ENCODE measurements around the gene NKX2-3.
A peak's percentile ranks its signal among the peaks of the same experiment; 100 is the strongest.

Gene NKX2-3

DNA sequence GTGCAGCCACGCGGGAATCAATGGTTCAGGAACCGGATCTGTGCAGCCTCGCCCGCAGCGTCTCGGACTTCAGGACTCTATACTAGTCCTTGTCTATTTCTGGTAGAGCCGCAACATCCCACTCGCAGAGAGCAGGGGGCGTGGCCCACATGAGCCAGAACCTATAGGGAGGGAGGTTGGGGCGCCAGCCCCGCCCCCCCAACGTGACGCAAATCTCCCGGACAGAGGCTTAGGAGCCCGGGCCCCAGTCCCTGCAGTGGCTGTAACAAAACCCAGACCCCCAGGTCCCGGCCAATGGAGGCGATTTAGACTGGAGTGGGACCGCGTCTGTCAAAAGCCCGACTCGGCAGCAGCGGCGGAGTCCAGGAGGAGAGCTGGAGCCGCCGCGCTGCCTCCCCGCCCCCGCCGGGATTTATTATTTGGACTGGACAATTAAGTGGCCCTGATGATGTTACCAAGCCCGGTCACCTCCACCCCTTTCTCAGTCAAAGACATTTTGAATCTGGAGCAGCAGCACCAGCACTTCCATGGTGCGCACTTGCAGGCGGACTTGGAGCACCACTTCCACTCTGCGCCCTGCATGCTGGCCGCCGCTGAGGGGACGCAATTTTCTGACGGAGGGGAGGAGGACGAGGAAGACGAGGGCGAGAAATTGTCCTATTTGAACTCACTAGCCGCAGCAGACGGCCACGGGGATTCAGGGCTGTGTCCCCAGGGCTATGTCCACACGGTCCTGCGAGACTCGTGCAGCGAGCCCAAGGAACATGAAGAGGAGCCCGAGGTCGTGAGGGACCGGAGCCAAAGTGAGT lies at the start of gene NKX2-3:
Gene NKX2-3, plus strand, starts transcription at position 256 of the 809 bp plus-strand sequence. Its CDS starts 190 bp downstream, at position 446.
- peak; percentile 84 for DNase-seq

DNA sequence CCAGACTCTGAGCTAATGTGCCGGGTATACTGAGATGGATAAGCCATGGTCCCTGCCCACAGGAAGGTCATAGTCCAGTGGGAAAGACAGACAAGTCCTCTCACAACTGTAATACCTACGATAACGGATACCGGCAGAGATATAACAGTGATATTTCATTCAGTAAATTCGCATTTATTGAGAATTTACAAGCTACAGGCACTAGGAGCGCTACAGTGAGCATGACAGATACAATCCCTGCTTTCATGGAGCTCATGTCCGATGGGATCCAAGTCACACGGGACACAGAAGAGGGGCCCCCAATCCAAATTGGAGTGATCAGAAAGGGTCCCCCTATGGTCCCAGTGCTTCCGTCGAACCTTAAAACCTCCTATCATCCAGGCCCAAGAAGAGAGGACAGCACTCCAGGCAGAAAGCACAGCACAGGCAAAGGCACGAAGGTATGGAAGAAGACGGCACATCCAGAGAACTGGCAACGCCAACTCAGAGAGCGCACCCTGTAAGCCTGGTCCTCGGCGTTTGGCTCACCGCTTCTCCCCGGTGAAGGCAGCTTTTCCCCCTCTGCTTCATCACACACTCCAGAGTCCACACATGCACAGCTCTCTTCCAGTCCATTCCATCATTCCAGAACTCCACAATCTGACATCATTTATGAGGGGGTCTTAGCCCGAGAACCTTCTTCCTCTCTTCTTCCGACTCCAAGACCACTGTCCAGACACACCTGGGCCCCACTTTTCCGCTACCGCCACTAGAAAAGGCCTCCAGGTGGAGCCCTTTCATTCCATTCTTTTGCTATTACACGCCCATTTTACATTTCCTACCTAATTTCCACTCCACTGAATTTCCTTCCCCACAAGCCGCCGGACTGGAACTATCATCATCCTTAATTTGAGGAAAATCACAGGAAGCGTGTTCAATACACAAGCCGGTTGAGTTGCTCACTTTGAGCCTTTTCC lies 47.8 kb upstream of the NKX2-3 start:
- DNase-seq: no peak

DNA sequence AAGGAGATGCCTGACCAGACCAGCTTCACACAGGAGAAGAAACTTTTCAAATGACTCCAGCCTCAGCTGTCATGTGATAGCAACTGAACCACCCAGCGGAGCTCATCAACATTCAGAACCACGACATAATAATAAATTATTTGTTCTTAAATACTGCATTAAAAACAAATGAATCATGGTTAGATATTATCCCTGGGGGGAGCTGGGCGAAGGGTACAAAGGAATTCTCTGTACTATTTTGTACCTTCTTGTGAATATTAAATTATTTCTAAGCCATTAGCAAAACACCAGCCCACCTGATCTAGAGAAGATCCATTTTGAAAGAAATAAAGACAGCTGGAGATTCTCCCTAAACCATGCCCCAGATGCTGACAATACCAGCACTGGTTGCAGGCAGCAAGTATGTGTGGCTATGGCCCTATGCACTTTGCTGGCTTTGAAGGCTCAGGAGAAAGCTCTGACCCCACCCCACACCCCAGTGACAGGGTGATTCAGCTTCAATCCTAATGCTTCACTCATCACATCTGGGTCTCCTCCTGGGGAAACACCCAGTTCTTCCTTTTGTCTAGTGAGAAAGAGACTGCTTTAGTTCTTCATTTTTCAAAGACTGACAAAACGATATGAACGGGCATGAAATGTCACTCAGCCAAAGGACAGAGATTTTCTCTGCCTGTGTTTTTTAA lies 45.5 kb upstream of the NKX2-3 start:
- DNase-seq: no peak

DNA sequence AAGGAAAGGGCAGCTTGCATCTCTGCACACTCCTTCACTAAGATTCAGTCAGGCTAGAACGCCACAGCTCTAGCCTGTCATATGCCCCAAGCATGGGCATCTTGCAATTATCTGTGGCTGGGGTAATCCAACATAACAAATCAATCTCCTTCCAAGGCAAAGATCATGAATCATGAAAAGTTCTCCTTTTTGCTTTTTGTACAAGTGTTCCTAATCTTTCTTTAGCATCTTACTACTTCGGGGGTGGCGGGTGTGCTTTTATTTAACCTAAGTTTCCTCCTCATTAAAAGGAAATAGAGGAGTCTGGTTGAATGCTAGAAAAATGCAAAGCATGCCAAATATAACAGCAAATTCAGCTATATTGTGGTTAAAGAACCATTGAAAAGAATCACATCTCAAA lies 43.5 kb upstream of the NKX2-3 start:
- no peak for DNase-seq

DNA sequence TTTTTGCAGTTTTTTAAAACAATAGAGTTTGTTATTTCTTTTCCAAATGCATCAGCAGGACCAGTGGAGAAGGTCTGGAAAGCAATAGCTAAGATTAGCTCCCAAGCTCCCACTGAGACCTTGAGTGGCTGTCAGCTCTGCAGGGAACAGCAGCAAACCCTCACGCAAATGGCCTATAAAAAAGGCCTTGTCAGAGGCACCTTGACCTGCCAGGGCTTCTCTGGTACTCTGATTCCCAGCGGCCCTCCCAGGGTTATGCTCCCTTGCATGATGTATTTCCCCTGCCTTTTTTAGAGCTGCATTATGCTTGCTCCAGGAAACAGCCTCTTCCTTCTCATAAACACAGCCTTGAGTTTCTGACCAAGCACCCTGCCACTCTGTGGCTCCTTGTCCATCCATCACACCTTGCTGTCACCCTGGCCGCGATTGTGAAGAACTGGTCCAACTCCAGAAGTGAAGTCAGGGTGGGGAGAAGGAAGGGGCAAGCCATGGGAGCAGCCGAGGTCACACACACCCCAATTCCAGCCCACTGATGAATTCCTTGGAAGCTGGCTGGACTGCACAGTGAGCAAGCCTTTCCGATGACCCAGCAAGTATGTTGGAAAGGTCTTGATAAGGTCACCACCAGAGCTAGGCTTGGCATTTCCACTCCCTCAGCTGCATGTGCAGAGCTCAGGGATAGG lies 35.3 kb upstream of the NKX2-3 start:
- DNase-seq: no peak

DNA sequence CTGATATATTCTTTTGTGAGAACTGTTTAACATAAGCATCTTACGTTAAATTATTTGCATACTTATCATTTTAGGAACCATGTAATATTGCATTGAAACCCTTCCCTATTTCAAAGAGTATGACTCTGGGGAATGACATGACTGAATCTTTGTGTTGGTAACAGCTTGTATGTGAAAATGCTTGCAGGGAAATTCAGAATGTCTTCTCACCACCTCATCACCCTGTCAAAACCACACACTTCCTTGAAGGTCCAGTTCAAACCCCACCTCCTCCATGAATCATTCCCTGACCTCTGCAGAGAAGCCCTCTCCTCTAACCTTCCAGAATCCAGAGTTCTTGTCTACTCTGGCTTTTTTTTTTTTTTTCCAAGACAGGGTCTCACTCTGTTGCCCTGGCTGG lies 26.3 kb upstream of the NKX2-3 start:
- DNase-seq: no peak

DNA sequence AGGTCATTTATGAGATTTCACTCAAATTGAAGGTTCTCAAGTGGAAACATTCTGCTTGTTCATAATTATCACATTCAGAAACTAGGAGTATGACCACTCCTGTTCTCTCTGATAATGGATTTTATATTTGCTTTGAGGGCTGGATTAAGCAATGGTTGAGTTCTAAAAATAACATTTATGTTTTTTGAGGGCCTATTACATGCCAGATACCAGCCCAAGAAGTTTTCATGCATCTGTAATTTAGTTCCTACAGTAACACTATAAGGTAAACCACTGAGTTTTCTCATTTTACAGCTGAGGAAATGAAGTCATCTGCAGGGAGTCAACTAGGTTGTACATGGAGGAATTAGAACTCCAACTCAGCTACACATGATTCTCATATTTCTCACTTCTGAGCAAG lies 25.5 kb upstream of the NKX2-3 start:
- DNase-seq: no peak

DNA sequence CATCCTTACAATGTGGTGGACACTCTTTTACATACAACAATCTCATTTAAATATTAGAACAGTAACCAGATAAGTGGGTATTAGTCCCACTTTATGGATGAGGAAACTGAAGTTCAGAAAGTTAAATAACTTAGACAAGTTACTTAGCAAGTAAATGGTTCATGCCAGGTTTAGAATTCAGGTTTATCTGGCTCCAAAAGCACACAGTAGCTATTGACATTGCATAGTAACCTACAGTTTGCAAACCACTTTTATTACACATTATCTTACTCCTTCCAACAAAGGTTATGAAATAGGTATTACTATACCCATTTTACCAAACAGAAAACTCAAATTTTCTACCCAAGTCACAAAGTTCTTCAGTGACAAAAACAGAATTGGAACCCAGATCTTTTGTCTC lies 19.7 kb upstream of the NKX2-3 start:
- DNase-seq: no peak

DNA sequence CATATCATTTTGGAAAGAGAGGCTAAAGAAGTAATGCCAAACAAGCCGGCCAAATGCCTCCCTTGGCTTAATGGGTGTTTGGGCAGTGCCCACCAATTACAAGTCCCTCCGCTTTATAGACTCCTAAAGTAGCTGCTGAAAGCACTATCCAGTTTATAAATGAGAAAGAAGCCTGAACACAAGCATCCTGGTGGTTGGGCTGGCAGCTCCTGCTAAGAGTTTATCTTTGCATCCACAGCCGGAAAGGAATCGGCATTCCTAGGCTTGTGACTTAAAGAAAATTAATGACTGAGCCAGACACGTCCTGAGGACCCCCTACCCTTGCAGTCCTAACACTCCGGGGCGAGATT lies 13.1 kb upstream of the NKX2-3 start:
- no peak for DNase-seq

DNA sequence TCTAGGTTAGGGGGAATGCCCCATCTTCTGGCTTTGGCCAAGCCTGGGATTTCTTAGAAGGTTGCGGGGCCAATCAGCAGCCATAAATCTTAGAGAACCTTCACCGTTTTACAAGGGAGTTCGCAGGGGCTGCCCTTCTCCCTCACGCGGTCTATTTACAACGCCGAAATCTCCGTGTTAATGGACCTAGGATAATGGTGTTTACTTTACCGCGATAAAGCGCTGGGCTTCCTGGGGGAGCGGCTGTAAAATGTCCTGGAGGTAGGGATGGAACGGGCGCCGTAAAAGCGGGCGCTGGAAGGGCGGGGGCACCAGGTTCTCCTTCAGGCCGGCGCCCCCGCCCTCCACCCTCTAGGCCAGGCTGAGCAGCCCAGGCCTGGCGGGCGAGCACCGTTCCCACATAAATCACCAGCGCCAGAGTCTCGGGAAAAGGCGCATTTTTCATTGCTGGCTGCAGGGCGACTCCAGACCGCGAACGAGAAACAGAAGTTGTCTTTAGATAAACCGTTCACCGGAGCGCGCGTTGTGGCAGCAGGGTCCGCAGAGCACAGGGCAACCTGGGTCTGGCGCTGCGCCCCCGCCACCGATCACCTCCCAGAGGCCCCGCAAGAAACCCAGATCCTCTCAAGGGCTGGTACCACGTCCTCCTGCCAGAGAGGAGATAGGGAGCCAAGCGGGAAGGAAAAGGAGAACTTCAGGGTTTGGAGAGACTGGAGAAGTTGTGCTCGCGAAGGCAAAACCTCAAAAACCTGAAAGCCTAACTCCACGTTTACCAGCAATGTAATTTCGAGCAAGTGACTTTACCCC lies 12.5 kb upstream of the NKX2-3 start:
- no peak for DNase-seq

DNA sequence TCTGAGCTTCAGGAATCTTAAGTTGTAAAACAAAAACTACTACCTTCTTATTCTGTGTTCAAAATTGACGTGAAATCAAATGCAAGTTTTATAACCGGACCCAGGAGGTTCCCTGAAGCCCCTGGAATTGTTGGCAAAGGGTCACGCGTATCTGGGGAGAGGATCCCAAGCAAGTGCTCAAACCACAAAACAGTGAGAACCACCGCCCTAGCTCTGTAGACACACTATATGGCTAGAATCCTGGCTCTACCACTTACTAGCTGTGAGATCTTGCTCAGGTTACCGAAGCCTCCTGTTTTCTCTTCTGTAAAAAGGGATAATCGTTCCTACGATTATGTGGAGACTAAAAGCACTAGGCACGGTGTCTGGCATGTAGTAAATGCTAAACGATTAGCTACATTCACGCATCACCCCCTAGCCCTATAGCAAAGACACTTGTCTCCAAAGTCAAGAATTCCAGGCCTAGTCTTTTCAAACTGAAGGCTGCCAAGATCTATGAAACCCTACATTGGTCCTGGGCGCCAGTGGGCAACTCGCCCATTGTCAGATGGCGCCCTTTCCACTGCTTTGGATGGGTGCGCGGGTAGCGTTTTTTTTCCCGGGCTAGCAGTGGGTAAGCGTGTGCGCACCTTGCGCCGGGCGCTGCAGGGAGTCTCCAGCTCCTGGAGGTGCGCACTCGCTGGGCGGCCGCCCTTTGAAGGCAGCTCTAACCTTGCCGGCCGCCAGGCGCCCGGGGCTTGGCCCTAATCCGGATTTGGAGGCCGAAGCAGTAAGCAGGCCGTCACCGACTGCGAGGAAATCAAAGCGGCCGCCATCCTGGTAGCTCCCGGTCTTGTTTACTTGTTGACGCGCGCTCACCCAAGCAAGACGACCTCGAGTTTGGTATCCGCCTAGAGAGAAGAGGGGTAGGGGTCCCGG lies 11.6 kb upstream of the NKX2-3 start:
- DNase-seq: no peak

DNA sequence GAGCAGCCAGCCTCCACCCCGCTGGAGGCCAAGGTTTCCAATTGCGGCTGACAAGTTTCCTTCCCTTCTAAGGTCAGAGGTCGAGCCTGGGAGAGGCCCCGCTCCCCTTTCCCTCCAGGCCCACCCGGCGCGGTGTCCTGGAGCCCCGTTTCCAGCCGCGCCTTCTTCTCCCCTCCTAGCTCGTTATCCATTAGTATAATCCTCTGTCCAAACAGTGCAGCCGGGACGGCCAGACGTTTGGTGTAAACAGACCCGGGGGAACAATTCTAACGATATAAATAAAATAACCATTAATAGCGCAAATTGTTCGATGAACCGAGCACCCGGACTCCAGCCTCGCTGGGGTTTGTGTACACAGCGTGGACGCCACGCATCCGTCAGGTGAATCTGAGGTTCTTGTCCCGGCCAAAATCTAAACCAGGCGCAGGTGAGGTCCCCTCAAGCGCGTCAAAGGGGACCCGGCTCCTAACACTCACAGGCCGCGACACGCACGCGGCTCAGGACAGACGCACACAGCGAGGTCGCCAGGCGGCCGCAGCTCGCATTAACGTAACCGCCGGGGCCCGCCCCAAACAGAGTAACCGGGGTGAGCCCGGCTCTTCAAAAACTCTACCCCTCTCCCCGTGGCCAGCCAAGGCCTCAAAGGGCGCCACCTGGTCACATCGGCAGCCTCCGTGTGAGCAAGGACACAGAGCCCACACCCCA lies 10.8 kb upstream of the NKX2-3 start:
- no peak for DNase-seq

DNA sequence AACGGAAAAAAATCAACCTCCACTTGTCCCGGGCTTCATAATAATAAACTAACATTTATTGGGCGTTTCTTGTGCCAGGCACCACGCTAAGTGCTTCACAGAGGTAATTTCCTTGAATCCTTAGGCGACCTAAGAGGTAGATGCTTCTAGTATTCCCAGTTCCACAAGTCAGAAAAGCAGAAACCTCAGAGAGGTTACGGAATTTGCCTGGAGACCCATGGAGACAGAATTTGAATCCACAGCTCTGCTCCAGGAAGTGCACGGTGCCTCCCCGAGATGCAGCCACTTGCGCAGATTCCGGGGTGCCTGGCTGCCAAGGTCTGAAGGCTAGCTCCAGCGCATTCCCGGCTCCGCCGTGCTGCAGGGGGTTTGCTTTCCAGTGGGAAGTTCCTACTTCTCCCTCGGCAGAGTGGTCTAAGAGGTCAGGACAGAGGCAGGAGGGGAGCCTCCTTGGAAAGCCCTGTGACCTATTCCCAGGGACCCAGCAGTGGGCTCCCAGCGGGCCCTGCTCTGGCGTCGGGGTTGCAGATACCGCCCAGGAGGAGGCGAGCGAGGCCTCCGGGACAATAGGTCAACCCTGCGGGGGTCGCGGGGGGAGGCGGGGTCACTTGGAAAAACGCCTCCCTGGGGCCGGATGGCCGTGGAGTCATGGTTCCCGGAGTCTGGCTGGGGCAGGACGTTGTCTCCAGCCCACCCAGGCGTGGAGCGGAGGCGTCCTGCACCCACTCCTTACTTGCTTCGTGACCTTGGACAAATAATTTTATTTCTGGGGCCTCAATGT lies 10.1 kb upstream of the NKX2-3 start:
- no peak for DNase-seq

DNA sequence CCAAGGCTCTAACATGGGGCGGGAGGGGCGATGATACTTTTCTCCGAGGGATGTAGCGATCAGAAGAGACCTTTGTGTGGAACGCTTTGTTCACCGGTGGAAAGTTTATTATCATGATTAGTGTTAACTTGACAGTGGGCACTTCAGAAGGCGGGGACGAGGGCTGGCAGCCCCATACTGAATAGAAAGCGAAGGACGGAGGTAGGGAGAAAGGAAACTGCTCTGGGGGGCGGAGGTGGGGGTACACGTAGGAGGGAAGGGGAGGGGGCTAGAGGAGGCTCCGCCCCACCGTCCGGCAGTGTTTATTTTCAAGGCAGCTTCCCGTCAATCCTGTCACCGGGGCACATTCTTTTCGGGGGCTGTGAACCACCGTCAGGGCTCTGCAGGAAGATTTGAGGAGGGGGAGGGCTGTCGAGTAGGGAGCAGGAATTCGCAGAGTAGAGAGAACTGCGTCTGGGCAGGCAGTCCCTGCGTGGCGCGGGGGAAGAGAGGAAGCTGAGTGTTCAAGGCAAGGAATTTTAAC lies 9.4 kb upstream of the NKX2-3 start:
- DNase-seq: no peak

DNA sequence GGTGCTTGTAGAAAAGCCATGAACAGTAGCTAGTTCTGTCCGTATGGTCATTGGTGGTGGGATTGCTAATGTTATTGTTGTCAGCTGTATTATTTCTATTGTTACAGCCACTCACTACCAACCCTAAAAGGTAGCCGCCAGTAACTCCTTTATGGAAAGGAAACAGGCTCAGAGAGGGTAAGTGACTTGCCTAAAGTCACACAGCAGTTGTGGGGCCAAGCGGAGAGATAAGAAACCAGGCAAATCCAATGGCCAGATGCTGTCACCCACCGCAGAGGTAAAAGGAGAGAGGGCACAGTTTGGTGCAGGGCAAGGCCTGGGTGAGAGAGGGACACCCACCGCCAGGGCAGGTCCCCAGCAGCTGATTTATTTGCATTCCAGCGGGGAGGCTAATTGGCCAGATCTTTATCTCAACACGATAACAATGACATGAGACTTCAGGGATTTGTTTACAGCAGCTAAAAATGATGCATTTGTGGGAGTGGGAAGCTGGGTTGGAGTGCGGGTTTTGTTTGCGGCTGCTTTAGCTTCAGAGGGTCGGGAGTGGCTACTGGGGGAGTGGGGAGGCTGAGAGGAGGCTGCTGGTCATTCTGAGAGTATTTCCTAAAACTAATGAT lies 8.6 kb upstream of the NKX2-3 start:
- DNase-seq: no peak

DNA sequence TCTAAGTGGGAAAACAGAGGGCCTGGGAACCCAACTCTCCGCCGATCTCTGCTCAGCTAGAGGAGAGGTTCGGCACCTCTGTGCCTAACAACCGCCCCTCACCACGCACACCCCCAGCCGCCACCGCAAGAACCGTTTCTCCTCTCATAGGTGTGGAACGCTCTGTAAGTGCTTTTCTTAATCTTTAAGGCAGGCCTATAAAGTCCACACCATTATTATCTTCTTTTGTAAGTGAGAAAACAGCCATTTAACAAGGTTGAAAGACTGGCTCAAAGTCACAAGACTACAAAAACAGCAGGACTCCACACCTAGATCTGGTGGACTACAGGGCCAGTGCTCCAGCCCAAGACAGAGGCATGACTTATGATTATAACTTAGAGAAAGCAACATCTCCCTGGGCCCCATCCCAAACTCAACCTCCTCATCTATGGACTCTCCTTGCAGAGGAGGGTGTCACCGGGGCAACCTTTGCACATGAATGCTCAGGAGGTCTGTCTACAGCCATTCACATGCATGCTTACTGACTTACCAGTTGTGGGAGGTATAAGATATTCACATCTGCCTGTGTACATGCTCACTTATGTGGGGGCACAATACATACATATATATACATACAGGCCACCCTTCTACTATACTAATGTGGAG lies 7.9 kb upstream of the NKX2-3 start:
- DNase-seq: no peak

DNA sequence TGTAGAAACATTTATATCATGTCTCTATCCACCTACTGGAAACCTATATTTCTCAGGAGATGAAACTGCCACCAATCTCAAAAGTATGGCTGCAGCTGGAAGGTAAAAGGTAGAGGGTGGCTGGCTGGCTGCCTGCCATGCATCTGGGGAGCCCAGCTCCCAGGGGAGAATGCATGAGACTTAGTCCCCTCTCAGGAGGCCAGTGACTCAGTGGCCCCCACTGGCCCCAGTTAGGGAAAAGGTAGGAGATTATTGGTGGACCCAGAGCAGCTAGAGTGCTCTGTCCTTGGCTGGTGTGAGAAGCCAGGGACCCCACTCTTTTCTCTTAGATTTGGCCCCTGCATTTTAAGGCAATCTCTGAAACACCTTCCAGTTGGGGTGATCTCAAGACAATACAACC lies 6.8 kb upstream of the NKX2-3 start:
- no peak for DNase-seq

DNA sequence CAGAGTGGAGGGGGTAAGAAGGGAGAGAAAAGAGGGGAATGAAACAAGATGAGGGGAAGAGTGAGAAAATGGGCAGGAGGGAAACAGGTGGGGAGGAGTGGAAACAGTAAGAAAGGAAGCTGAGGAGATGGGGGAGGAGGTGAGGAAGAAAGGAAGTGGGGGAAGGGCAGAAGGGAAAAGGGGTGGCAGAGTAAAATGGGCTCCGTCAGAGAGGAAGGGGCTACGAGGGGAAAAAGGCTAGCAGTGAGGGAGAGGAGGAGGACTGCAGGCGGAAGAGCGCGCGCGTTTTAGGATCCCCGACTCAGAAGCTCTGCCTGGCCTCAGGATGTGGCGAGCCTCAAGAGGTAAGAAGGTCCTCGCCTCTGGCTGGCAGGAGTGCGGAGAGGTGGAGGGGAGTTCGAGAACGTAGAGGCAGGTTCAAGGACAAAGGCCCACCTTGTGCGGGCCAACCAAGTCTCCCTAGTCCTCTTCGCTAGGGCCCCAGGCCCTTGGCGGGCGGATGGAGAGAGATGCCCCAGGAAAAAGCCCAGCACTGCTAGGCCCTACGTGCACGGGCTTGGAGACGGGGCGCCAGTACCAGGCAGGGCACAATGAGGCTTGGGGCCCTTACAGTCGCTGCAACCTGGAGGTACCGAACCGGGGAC lies 5.8 kb upstream of the NKX2-3 start:
- DNase-seq: no peak

All from stimulated activated CD4-positive, alpha-beta T cell treated with anti-CD3 and anti-CD28 coated beads, Interleukin-15, amount 100 ng/mL, for 24 hours (primary cell).